Stimulated activated CD4-positive, alpha-beta T cell treated with anti-CD3 and anti-CD28 coated beads, Interleukin-12 subunit alpha, Interleukin-12 subunit beta, amount 100 ng/mL, for 48 hours (primary cell): ENCODE measurements around the gene CHIC2.

Experiments used
- DNase-seq, 3 donors: peaks; one replicate each; pipeline ENCODE4 v3.0.0-alpha.2; 2020; ENCODE audit warnings: low read depth in 2 of 3, low spot score in 1 of 3

The CHIC2 gene

GRCh38 chr4:54093324-54094240 lies 29.2 kb upstream of the CHIC2 start:
- no peak for DNase-seq

- no peak for DNase-seq
These were observed 28.3 kb upstream of the CHIC2 start for GRCh38 chr4:54092405-54093323.

DNA sequence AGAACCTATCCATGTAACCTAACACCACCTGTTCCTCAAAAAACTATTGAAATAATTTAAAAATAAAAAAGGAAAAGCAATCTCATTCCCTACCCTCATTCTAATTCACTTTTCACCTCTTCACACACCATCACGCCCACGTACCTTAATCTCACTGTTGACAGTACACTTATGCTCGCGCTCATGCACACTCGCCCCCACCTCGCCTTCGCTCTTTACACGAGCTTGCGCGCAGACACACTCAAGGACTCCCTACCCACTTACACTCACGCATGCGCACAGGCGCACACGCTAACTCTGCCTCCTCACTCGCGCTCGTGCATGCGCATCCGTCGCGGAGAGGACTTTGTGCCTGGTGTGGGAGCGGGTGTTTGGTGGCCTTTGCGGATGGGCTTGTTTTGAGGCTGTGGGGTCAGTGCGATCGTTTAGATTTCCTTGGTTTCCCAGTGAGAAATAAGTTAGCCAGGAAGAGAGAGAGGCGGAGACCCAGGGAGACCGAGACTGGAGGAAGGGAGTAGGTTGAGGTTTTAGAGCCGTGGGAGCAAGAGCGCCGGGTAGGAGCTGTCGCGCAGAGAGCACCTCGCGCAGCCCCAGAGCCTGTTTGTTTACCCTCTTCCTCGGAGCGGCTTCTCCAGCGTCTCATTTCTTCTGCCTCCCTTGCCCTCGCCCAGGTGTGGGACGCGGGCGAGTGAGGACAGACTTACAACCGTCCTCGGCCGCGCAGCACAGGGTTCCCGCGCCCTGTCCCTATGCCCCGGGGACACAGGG lies 27.4 kb upstream of the CHIC2 start:
- peak; percentile 42 to 69 (median 52) for DNase-seq

- DNase-seq: no peak
These were observed 26.6 kb upstream of the CHIC2 start for GRCh38 chr4:54090804-54091623.

DNA sequence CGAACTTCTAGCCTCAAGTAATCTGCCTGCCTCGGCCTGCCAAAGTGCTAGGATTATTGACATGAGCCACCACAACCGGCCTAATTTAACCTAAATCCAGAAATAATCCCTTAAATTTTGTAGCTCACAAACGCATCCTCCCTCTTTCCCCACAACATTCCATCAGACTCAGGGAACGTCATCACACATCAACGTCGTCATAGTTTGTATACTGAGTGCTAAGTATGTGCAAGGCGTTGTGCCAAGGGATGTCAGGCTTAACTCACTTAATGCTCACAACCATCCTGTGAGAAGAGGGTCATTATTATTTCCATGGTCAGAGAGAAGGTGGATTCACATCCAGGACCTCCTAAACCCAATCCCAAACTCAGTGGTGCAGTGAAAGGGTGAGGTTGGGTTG lies 26.0 kb upstream of the CHIC2 start:
- DNase-seq: no peak

DNA sequence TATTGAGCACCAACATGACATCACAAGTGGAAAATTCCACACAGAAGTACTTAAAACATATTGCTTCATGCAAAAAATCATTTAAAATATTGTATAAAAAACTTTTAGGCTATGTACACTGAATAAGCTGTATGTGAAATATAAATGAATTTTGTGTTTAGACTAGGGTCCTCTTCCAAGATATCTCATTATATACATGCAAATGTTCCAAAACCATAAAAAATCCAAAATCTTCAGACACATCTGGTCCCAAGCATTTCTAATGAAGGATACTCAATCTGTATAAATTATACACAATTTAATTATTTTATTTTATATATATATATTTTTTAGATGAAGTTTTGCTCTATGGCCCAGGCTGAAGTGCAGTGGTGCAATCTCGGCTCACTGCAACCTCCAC lies 25.5 kb upstream of the CHIC2 start:
- no peak for DNase-seq

- no peak for DNase-seq
These were observed 20.9 kb upstream of the CHIC2 start for GRCh38 chr4:54085284-54085683.

DNA sequence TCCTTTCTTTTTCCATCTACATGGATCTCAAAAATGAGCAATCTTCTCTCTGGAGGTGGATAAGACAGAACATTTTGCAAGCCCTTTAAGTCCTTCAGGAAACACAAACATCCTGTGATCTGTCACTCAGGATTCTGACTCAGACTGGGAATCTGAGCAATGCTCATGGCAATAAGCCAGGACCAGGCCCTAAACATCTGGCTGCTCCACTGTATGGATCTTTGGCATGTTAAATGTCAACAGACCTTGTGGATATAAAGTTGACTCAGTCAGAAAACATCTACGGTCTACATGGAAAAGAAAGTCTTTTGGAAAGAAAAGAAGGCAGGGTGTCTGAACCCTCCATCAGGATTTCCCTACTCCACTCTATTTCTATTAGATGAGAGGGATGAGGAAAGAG lies 17.8 kb upstream of the CHIC2 start:
- no peak for DNase-seq

DNA sequence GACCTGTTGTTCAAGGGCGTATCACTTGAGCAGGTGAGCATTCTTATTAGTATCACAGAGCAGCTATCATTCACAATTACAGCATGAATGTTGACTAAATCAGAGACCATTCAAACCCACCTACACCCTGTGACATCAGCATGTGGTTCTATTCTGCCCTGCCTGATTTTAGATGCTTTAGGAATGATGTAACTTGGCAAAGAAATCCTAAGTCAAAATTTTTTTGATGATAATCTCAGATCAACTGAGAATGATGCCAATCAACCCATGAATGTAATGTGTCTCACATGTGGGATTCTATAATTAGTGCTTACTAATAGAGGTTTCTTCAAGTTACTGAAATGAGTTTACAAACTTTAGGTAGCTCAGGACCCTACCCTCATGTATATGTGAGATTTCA lies 13.4 kb upstream of the CHIC2 start:
- DNase-seq: no peak

DNA sequence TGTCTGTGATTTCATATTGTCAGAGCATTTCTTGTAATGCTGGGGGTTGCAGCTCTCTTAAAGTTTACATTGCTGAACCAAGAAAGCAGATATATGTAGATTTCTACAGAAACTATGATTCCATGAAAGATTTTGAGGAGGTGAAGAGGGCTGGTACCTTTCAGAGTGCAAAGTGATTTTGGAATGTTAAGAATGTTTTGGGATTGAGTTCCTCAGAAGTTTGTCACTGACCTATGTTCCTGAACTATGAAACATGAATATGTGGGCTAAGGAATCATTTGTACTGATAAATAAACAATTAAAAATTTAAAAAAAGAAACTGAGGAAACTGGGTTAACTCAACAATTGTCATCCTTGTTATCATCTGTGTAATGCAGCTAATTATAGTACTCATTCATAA lies 12.3 kb upstream of the CHIC2 start:
- no peak for DNase-seq

DNA sequence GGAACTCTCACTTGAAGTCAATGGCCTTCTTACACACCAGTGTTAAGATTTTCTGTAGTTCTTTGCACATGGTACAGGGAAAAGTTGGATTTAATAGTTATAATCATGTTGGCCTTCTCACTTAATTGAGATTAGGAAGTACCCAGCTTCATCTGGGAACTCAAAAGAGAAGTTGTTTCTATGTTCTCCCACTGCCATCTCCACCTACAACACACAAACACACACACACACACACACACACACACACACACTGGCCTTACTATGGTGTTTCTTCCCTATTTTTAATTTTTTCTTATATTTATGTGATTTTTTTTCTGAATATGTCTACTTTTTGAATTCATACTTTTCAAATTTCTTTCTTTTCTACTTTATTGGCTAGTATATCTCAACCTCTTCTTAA lies 10.0 kb upstream of the CHIC2 start:
- no peak for DNase-seq

GRCh38 chr4:54073271-54073880 lies 9.0 kb upstream of the CHIC2 start:
- DNase-seq: no peak

DNA sequence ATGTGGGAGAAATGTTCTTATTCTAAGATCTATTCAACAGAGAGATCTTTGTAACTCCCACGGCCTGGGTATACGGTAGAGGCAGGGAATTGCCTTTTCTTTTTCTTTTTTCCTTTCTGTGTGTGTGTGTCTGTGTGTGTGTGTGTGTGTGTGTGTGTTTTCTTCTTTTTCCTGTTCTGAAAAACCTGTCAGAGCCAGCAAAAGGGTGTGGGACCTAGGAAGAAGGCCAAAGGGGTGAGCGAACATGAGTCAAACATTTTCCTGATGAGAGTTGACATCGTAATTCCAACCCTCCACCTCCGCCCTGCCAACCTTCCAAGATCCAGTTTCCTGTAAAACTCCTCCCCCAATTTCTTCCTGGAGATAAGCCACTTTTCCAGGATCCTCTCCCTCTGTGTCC lies 2.8 kb upstream of the CHIC2 start:
- no peak for DNase-seq

- DNase-seq: no peak
These were observed 2.3 kb upstream of the CHIC2 start for GRCh38 chr4:54066718-54067129.

DNA sequence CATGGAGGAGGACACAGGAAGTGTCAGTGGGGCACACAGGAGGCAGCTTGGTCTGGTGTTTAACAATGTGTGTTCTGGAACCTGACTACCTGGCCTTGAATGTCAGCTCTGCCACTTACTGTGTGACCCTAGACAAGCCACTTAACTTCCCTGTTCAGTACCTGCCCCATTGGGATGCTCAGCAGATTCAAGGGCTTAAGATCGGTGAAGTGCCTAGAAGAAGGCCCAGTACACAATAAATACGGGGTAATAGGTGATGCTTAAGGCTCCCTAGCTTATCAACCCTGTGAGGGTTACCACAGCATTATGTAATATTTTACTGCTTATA lies 1.6 kb upstream of the CHIC2 start:
- no peak for DNase-seq

DNA sequence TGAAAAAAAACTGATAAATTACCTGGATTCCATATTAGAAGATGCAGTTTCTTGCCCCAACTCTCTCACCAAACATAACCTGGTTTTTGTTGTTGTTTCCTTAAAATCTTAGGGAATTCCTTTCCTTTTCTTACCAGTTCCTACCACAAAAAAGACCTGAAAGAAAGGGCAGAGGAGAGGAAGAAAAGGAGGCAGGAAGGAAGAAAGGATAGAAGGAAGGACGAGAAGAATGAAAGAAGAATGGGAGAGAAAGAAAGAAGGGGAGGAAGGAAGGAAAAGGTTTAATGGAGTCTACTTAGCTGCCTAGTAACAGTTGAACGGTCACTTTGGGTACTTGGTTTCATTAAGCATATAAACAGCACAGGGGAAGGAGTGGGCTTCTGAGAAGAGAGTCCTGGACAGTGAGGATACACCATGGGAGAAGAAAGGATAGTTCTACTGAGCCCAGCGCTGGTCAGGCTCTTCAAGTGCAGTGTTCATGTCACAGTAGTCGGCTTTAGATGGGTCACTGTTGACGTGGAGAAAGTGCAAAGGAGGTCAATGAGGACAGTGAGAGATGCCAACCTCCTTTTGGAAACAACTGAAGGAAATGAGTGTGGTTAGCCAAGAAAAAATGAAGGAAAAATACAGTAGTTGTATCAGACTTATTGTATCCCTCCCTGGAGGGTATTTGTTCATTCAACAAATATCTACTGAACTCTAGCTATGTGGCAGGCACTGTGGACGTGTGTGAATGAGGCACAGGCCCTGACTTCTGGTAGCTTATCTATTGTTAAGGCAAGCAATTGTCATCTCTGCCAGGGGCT lies 1.1 kb upstream of the CHIC2 start:
- DNase-seq: no peak

DNA sequence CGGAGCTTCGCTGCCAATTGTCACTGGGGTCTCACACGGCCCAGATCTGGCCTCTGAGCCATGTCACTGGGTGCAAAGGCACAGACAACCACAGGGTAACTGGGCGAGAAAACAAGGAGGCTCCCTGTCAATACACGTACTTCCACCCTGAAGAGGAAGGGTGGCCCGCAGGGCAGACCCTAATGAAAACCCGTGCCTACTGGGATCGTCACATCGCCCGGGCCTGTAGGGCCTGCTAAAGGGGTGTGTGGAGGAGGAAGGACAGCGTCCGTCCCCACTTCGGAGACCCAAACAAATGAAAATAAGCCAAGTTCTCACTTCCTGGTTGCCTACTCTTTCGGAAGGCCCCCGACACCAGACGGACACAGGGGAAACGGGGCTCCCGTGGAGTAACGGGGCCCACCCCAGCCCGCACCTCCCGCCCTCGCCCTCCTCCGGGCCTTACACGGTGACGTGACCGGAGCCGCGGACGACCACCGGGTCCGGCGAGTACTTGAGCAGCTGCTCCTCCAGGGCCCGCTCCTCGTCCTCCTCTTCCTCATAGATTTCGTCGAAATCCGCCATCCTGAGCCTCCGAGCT lies 578 bp downstream of the CHIC2 start:
- peak in 2 of 3 donors; percentile 6 to 8 for DNase-seq

- peak in 1 of 3 donors; percentile 6 for DNase-seq
These were observed 1.2 kb downstream of the CHIC2 start for GRCh38 chr4:54063229-54063628.

GRCh38 chr4:54062392-54062791 lies 2.0 kb downstream of the CHIC2 start:
- DNase-seq: no peak
